B cell (primary cell): ENCODE data around the gene LRBA.

Experiments used
- CTCF ChIP-seq: fragments of 200-600 bp; IDR thresholded peaks from one replicate; pipeline ENCODE4 v1.8.0; 2022; ENCODE audit warnings: antibody characterized with exemption, mild to moderate bottlenecking
- EZH2 ChIP-seq: IDR thresholded peaks from 2 replicates; pipeline ENCODE4 v1.6.1; 2012; ENCODE audit warnings: borderline replicate concordance, low read depth, mild to moderate bottlenecking, moderate library complexity, low read length; ENCODE audit not compliant: insufficient read depth, poor library complexity, severe bottlenecking

- TF ChIP-seq CTCF, result no peak
- no peak for TF ChIP-seq EZH2
Observed at GRCh38 chr4:151055539-151055938, 40.5 kb upstream of the LRBA start.
